NCI-H82 treated with DMSO at 0.1 percent for 48 hours (cell line): ENCODE results near the gene TEAD1.
A peak's percentile ranks its signal among the peaks of the same experiment; 100 is the strongest.

ENCODE experiments used
- DNase-seq: peaks from one replicate; lab custom pipeline; 2025; ENCODE audit not compliant: unreplicated experiment; lab: John Stamatoyannopoulos, UW

The TEAD1 gene

GRCh38 chr11:12685229-12685628, 11.0 kb downstream of the TEAD1 start:
- DNase-seq, result no peak

- DNase-seq, result no peak
Measured at GRCh38 chr11:12686246-12687060, 12.2 kb downstream of the TEAD1 start.

GRCh38 chr11:12687216-12687623, 13.0 kb downstream of the TEAD1 start:
- no peak for DNase-seq

- no peak for DNase-seq
Measured at GRCh38 chr11:12687740-12688139, 13.5 kb downstream of the TEAD1 start.

- no peak for DNase-seq
Measured at GRCh38 chr11:12689029-12689755, 15.0 kb downstream of the TEAD1 start.

GRCh38 chr11:12690663-12691062, 16.4 kb downstream of the TEAD1 start:
- no peak for DNase-seq

- DNase-seq, result no peak
Measured at GRCh38 chr11:12691473-12691872, 17.3 kb downstream of the TEAD1 start.

GRCh38 chr11:12692229-12693075, 18.2 kb downstream of the TEAD1 start:
- DNase-seq, result peak; percentile 10

- no peak for DNase-seq
Measured at GRCh38 chr11:12693094-12693478, 18.9 kb downstream of the TEAD1 start.

GRCh38 chr11:12693479-12694182, 19.4 kb downstream of the TEAD1 start:
- DNase-seq, result no peak

- no peak for DNase-seq
Measured at GRCh38 chr11:12694183-12694531, 19.9 kb downstream of the TEAD1 start.

- peak; percentile 80 for DNase-seq
Measured at GRCh38 chr11:12695221-12695794, 21.1 kb downstream of the TEAD1 start.

- DNase-seq, result no peak
Measured at GRCh38 chr11:12695873-12696272, 21.7 kb downstream of the TEAD1 start.

- no peak for DNase-seq
Measured at GRCh38 chr11:12696911-12697581, 22.8 kb downstream of the TEAD1 start.

- DNase-seq, result no peak
Measured at GRCh38 chr11:12698048-12698447, 23.8 kb downstream of the TEAD1 start.

- no peak for DNase-seq
Measured at GRCh38 chr11:12701811-12702592, 27.8 kb downstream of the TEAD1 start.

- DNase-seq, result no peak
Measured at GRCh38 chr11:12702999-12703453, 28.8 kb downstream of the TEAD1 start.

GRCh38 chr11:12704049-12704448, 29.8 kb downstream of the TEAD1 start:
- DNase-seq, result no peak

GRCh38 chr11:12705874-12706273, 31.7 kb downstream of the TEAD1 start:
- DNase-seq, result no peak
